GM20000 (cell line): ENCODE measurements around the gene SLC15A4.

Experiments
- DNase-seq: peaks from one replicate; pipeline ENCODE4 v3.0.0; 2012; ENCODE audit warnings: low spot score
- CTCF ChIP-seq: IDR thresholded peaks from 2 replicates; pipeline ENCODE4 v1.5.1; 2012; ENCODE audit warnings: mild to moderate bottlenecking, control low read depth; ENCODE audit errors: extremely low read depth, missing control alignments

Gene SLC15A4

GRCh38 chr12:128795530-128796361 lies 28.0 kb downstream of the SLC15A4 start:
- DNase-seq = peak; percentile 15

GRCh38 chr12:128794661-128795529 lies 28.9 kb downstream of the SLC15A4 start:
- no peak for TF ChIP-seq CTCF
- no peak for DNase-seq

More at GRCh38 chr12:128795530-128796361, 28.0 kb downstream of the SLC15A4 start:
- TF ChIP-seq CTCF = no peak

GRCh38 chr12:128793701-128794100 lies 30.1 kb downstream of the SLC15A4 start:
- no peak for DNase-seq
- no peak for TF ChIP-seq CTCF

- TF ChIP-seq CTCF = no peak
- DNase-seq = no peak
These were observed 30.9 kb downstream of the SLC15A4 start for GRCh38 chr12:128792881-128793280.

- TF ChIP-seq CTCF = no peak
- DNase-seq = no peak
These were observed 31.4 kb downstream of the SLC15A4 start for GRCh38 chr12:128792398-128792797.

- DNase-seq = peak; percentile 30
- no peak for TF ChIP-seq CTCF
These were observed 32.1 kb downstream of the SLC15A4 start for GRCh38 chr12:128791395-128792322.
